ENCODE data around the gene GRAP. TPM values are rescaled to one million over a fixed set of nuclear protein-coding genes. Genes with fewer than 3 reads are reported as not detected.

Gene GRAP
- total and polyA plus RNA-seq, 2 donors = 4.2 to 4.5 TPM

DNA sequence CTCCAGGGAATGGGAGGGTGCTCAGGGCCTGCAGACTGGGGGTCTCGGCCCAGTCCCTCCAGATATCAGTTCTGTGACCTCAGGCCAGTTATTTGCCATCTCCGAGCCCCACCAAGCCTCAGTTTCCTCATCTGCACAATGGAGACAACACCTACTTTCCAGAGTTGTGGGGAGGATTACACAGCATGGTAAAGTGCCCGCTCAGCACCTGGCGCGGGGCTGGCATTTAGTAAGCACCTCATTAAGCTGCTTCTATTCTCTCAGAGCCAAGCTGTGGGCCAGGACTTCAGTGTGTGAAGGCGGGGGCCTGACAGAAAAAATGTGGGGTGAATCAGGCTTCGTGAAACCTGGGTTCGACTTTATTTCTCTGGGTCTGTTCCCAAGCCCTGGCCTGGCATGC, 47.4 kb downstream of the GRAP start:
- Histone ChIP-seq H3K36me3 (ENCODE audit: insufficient read depth) (no peaks in the 10 kb centered on the region), H3K4me3 (ENCODE audit: low read depth, low read length) (no peak overlapping the region), H3K27ac (ENCODE audit: low read depth) (no peak overlapping the region), H3K4me1 (ENCODE audit: insufficient read depth) (no peaks in the 10 kb centered on the region)
- WGBS = 94% methylated on average over 8 of the region's 8 CpGs
- no peak for DNase-seq (ENCODE audit: extremely low spot score)

DNA sequence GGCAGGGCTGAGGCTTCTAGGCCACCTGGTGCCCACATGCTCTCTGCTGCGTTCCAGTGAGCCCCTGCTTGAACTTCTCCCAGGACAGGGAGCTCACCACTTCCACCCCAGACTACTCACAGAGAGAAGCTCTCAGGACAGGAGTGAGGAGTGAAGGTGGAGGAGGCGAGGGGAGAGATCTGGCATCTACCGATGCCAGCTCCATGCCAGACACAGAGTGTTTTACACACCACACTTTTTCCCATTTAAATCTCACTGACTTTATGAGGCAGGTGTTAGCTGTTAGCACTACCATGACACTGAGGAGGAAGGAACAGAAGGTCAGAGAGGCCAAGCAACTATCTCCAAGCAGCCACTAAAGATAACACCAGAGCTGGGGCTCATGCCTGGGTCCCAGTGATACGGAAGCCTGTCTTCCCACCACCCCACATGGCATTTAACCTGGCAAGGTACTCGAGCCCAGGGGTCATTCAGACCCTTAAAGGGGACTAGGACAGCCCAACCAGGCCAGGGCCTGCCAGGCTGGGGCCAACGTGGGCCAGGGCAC, 49.0 kb downstream of the GRAP start:
- Histone ChIP-seq H3K4me1 (ENCODE audit: insufficient read depth) (no peaks in the 10 kb centered on the region), H3K27ac (ENCODE audit: low read depth) (no peak overlapping the region), H3K36me3 (ENCODE audit: insufficient read depth) (no peaks in the 10 kb centered on the region), H3K4me3 (ENCODE audit: low read depth, low read length) (no peak overlapping the region)
- DNase-seq (ENCODE audit: extremely low spot score) = no peak
- WGBS = 78% methylated on average over 6 of the region's 6 CpGs

DNA sequence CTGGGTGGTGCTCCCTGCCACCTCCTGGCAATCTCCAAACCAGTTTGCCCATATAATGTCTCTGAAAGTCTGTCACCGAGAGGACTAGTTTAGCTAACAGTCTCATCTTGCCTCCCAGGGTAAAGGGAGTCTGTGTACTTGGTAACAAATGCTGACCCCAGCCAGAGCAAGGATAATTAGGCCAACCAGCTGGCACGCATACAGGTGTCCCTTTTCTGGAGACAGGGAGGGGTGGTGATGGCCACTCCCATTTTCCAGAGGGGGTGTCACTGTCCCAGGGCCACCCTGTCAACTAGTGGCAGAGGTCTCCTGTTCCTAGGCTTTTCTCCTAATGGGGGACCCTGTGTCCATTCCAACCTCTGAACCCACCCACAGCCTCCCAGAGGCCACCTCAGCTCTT, 50.3 kb downstream of the GRAP start:
- Histone ChIP-seq H3K4me1 (ENCODE audit: insufficient read depth) (no peaks in the 10 kb centered on the region), H3K36me3 (ENCODE audit: insufficient read depth) (no peaks in the 10 kb centered on the region), H3K27ac (ENCODE audit: low read depth) (no peak overlapping the region), H3K4me3 (ENCODE audit: low read depth, low read length) (no peak overlapping the region)
- WGBS = 96% methylated on average over 2 of the region's 2 CpGs
- DNase-seq (ENCODE audit: extremely low spot score) = no peak

DNA sequence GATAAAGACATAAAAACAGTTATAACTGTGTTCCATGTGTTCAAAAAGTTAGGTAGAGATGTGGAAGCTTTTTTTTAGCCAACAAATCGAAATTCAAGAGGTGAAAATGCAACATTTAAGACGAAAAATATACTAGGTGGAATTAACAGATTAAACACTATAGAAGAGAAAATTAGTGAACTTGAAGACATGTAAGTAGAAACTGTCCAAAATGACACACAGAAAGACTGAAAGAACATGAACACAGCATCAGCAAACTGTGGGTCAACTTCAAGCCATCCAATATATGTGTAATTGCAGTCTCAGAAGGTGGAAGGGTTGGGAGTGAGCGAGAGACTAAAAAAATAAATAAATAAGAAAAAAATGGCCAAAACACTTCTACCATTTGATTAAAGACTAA, 51.5 kb downstream of the GRAP start:
- no peak for DNase-seq (ENCODE audit: extremely low spot score)
- Histone ChIP-seq H3K27ac (ENCODE audit: low read depth) (no peak overlapping the region), H3K4me3 (ENCODE audit: low read depth, low read length) (no peak overlapping the region), H3K4me1 (ENCODE audit: insufficient read depth) (no peaks in the 10 kb centered on the region), H3K36me3 (ENCODE audit: insufficient read depth) (no peaks in the 10 kb centered on the region)
- 95% methylated on average over 3 of the region's 3 CpGs for WGBS

DNA sequence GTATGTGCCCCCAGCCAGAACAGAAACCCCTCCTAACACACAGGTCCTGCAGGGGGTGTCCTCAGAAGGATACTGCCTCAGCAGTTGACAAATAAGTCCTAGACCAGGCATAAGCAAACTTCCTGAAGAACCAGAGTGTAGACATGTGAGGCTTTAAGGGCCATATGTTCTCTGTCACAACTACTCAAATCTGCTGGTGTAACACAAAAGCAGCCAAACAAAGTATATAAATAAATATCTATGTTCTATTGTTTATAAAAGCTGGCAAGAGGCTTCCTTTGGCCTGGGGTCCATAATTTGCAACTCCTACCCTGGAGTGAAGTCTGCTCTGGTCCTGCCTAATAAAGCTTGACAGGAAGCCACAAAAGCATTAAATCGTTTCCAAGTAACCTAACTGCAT, 52.1 kb downstream of the GRAP start:
- Histone ChIP-seq H3K4me1 (ENCODE audit: insufficient read depth) (no peaks in the 10 kb centered on the region), H3K36me3 (ENCODE audit: insufficient read depth) (no peaks in the 10 kb centered on the region), H3K27ac (ENCODE audit: low read depth) (no peak overlapping the region), H3K4me3 (ENCODE audit: low read depth, low read length) (no peak overlapping the region)
- no peak for DNase-seq (ENCODE audit: extremely low spot score)
- 31% methylated on average over 1 of the region's 1 CpG for WGBS

DNA sequence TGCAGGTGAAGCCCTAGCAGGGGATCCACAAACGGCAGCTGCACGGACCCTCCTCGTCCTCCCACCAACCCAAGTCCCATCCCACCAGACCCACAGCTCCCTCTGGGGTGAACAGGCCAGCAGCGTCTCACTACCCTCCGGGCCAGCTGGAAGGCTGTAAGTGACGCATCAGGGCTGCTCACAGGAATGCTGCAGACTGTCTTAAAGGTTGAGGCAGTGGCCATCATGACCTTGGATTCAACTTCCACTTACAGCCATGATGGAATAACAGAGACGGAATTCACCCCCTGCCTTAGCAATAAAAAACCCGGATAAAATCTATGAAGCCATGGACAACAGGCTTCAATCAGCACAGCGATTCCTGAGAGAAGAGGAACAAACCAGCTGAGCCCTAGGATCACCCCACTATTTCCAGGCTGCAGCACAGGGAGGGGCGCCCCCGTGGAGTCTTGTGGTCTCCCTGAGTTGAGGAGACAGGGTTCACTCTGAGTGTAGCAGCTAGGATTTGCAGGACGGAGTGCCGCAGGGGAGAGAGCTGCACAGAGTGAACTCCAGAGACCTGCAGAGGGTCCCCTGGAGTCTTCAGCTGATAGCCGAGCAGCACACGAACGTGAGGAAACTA, 52.7 kb downstream of the GRAP start:
- no peak overlapping the region for H3K4me3 ChIP-seq (ENCODE audit: low read depth, low read length)
- H3K27ac ChIP-seq (ENCODE audit: low read depth) = no peak overlapping the region

DNA sequence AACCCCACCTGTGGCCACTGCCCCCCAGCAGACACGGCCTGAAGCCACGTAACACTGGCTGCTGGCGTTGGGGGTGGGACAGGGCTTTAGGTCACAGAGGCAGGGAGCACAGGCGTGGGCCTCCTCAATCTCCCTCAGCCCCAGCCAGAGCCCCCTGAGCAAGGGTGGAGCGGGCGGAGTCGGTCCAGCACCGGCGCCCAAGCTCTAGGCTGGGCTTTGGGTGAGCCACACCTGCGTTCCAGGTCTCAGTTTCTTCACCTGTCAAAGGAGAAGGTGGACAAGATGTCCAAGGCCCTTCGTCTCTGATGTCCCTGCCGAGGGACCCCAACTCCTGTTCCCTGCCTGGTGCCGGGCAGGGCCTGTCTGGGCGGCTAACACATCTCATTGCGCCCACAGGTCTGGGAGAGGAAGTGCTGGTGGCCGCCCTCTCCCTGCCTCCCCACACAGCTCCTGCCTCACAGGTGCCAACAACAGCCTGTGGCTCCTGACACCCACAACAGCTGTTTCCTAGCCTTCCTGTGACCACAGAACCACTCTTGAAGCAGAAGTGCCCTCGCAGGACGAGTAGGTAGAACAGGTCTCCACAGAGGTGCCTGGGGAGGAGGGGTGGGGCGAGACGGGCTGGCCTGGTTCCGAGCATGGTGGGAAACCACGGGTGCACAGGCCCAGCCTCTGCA, 54.2 kb downstream of the GRAP start:
- no peak overlapping the region for H3K4me3 ChIP-seq (ENCODE audit: low read depth, low read length)
- H3K36me3 ChIP-seq (ENCODE audit: insufficient read depth) = no peaks in the 10 kb centered on the region
- WGBS = 87% methylated on average over 22 of the region's 22 CpGs
- H3K4me1 ChIP-seq (ENCODE audit: insufficient read depth) = no peaks in the 10 kb centered on the region
- H3K27ac ChIP-seq (ENCODE audit: low read depth) = no peak overlapping the region
- no peak for DNase-seq (ENCODE audit: extremely low spot score)

More for the DNA sequence above, 52.7 kb downstream of the GRAP start:
- no peak for DNase-seq (ENCODE audit: extremely low spot score)
- 59% methylated on average over 16 of the region's 16 CpGs for WGBS
- Histone ChIP-seq H3K36me3 (ENCODE audit: insufficient read depth) (no peaks in the 10 kb centered on the region), H3K4me1 (ENCODE audit: insufficient read depth) (no peaks in the 10 kb centered on the region)

DNA sequence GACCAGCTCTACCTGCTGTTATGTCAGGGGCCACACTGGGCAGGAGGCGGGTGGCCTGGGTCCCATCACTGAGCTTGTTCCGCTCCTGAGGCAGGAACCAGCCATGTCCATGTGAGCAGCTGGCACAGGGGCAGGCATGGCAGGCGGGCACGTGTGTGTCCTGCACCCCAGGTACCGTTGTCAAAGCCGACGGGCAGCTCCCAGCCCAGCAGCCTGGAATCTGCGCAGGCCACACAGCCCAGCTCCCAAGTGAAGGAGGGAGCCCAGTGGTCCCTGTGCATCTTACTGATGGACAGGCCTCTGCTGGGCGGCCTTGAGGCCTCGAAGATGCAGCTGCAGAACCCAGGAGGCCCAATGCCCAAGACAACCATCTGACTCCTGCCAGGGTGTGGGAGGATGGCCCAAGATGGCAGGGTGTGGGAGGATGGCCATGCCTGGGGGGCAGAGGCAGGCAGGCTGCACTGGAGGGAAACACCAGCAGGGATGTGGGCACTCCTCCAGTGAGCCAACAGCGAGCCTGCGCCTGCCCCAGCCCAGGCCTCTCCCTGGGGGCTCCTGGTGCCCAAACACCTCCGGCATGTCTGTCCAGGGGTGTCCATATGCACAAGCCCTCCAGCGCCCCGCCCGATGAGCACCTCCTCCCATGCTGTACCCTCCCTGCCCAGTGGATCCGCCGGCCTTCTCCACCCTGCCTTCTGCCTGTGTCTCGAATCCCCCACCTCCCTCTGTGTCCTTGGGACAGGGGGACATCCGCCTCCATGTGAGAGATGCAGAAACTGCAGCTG, 55.0 kb downstream of the GRAP start:
- 94% methylated on average over 20 of the region's 20 CpGs for WGBS
- Histone ChIP-seq H3K4me3 (ENCODE audit: low read depth, low read length) (no peak overlapping the region), H3K36me3 (ENCODE audit: insufficient read depth) (no peaks in the 10 kb centered on the region), H3K27ac (ENCODE audit: low read depth) (no peak overlapping the region), H3K4me1 (ENCODE audit: insufficient read depth) (no peaks in the 10 kb centered on the region)
- DNase-seq (ENCODE audit: extremely low spot score) = no peak

DNA sequence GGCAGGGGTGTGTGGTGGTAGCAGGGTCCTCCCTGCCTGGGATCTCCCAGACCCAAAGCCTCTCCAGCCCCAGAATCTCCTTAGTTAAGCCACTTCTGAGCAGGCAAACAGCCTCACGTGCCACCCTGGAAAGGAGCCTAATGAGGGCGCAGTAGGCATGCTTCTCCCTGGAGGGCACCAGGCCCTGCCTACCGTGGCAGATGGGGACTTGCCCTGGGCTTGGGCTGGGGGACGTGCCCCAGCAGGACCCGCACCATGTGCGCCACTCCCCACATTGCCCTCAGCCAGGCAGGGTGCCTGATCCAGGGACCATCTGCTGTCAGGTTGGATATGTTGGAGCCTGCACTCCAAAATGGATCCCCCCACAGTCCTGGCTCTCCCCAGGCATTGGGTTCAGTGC, 56.4 kb downstream of the GRAP start:
- H3K36me3 ChIP-seq (ENCODE audit: insufficient read depth) = no peaks in the 10 kb centered on the region
- H3K27ac ChIP-seq (ENCODE audit: low read depth) = no peak overlapping the region
- WGBS = 92% methylated on average over 6 of the region's 6 CpGs
- H3K4me3 ChIP-seq (ENCODE audit: low read depth, low read length) = no peak overlapping the region
- no peak for DNase-seq (ENCODE audit: extremely low spot score)
- H3K4me1 ChIP-seq (ENCODE audit: insufficient read depth) = no peaks in the 10 kb centered on the region

DNA sequence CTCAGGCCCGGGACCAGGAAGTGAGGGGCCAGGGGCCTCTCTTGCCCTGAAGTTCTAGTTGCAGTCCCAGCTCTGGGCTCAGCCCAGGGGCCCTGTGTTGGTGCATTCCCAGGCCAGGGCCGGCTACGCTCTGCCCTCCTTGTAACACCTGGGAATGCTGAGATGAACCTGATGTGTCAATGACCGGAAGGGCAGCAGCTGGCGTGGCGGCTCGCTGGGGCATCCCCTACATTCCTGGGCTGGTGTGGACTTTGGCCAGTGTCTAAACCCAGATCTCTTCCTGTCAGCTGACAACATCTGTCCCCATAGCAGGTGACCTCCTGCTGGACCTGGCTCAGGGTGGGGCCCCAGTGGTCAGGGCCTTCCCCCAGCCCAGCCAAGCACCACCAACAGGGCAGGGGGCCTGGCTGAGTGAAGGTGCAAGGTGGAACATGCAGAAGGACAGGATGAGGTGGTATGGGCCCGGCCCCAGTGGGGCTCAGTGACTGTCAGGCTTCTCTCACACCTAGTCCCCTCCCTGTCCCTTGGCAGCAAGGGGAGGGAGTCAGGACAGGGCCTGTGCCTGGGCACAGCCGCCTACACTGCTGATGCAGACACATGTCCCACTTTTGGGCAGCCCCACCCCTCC, 58.1 kb downstream of the GRAP start:
- Histone ChIP-seq H3K4me3 (ENCODE audit: low read depth, low read length) (no peak overlapping the region), H3K36me3 (ENCODE audit: insufficient read depth) (no peaks in the 10 kb centered on the region), H3K4me1 (ENCODE audit: insufficient read depth) (no peaks in the 10 kb centered on the region), H3K27ac (ENCODE audit: low read depth) (no peak overlapping the region)
- 89% methylated on average over 9 of the region's 9 CpGs for WGBS
- no peak for DNase-seq (ENCODE audit: extremely low spot score)

DNA sequence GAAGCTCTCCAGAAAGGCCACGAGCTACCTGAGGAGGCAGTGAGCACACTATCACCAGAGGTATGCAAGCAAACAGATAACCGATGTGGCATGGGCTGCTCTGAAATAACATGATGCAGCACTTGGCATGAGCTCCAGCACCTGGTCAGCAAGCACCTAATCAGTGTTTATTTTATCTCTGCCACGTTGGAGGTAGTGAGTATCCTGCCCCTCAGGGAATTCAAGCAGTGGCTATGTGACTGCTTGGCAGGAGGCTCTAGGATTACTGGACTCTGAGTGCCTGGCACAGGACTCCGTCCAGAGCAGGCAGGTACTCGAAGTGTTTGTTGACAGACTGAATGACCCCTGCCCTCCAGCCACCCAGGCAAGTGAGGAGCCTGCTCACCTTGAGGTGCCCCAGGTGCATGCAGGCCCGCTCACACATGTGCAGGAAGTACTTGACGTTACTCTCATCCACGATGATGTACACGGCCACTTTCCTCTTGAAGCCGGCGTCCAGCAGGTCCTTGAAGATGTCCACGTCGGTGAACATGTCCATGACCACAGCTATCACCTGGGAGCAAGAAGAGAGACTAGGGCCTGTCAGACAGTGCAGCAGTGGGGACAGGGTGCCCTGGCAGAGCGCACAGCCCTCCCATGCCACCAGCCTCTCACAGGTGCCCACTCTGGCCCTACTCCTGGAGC, 58.8 kb downstream of the GRAP start:
- H3K36me3 ChIP-seq (ENCODE audit: insufficient read depth) = no peaks in the 10 kb centered on the region
- DNase-seq (ENCODE audit: extremely low spot score) = no peak
- no peaks in the 10 kb centered on the region for H3K4me1 ChIP-seq (ENCODE audit: insufficient read depth)
- WGBS = 83% methylated on average over 14 of the region's 14 CpGs
- H3K27ac ChIP-seq (ENCODE audit: low read depth) = no peak overlapping the region
- H3K4me3 ChIP-seq (ENCODE audit: low read depth, low read length) = no peak overlapping the region

DNA sequence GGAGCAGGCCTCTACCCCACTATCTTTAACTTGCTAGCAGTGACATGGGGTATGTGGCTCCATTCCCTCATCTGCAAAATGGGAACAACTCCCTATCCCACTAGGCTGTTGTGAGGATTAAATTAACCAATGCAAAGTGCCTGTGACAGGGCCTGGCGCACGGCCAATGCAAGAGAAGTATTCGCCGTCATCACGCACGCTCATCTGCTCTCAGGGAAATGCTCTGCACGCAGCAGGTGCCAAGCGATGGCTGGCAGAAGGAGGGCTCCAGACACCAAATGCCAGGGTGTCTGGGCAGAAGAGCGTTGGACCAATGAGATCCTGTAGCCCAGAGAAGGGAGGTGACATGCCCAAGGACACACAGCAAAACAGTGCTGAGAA, 59.5 kb downstream of the GRAP start:
- DNase-seq (ENCODE audit: extremely low spot score) = no peak
- H3K27ac ChIP-seq (ENCODE audit: low read depth) = no peak overlapping the region
- H3K4me3 ChIP-seq (ENCODE audit: low read depth, low read length) = no peak overlapping the region
- no peaks in the 10 kb centered on the region for H3K36me3 ChIP-seq (ENCODE audit: insufficient read depth)
- H3K4me1 ChIP-seq (ENCODE audit: insufficient read depth) = no peaks in the 10 kb centered on the region
- 93% methylated on average over 9 of the region's 9 CpGs for WGBS

DNA sequence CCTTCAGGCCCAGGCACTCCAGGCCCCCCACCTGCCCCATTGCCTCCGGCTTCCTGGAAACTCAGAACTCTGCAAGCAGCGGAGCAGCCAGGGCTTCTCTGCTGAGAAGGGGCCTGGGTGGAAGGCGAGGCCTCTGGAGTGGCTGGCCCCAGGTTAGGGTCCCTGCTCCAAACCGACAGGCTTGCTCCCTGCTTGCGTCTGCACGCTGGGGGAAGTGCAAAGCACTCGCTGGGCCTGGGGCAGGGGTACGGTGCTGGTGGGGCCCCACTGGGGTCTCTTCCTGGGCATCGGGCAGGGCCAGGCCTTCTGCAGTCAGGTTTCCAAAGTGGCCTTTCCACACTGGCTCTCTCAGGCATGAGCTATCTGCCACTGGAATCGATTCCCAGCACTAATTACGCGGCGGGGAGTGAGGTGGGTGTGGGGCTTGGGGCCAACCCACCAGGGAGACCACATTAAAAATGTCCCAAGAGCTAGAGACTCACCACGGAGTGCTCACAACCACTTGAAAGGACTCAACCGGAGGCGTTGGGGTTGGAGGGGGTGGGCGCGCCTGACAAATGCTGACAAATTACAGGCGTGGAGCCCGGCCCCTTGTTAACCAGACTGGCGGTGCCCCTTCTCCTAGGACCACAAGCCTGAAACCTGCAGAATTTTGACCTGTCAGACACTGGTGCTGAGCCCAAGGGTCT, 60.1 kb downstream of the GRAP start:
- WGBS = 84% methylated on average over 21 of the region's 21 CpGs
- DNase-seq (ENCODE audit: extremely low spot score) = no peak
- no peak overlapping the region for H3K4me3 ChIP-seq (ENCODE audit: low read depth, low read length)
- no peaks in the 10 kb centered on the region for H3K36me3 ChIP-seq (ENCODE audit: insufficient read depth)
- H3K4me1 ChIP-seq (ENCODE audit: insufficient read depth) = no peaks in the 10 kb centered on the region
- H3K27ac ChIP-seq (ENCODE audit: low read depth) = no peak overlapping the region

Data from urinary bladder (tissue), 4 donors.